HEK293 (cell line): Measurements from ENCODE around the gene ANK2.

ENCODE experiments used
- CTCF ChIA-PET: fragments of 350-600 bp; formaldehyde crosslinking; extraction: SDS; loops from one replicate; lab custom pipeline; 2021; ENCODE audit warnings: antibody characterized with exemption; lab: Yijun Ruan, JAX
- POLR2A ChIA-PET: fragments of 300-600 bp; formaldehyde crosslinking; extraction: SDS; loops from one replicate; lab custom pipeline; 2020; ENCODE audit warnings: antibody characterized with exemption, inconsistent platforms; lab: Yijun Ruan, JAX
- H3K27ac ChIP-seq: fragments of 200-500 bp; sonication (Bioruptor generic); 2 replicates; pipeline ENCODE4 v1.5.1; 2014; ENCODE audit warnings: low read depth, low read length, control low read depth, inconsistent platforms; ENCODE audit errors: extremely low read depth
- H3K36me3 ChIP-seq, 2 experiments: fragments of 200-500 bp in 1 of 2; sonication (Bioruptor generic) in 1 of 2; 1 replicate in 1 of 2; 2 replicates in 1 of 2; pipeline ENCODE4 v1.5.1; 2014 to 2017; ENCODE audit warnings: inconsistent platforms in 2 of 2, low read length in 2 of 2; ENCODE audit not compliant: control insufficient read depth in 2 of 2, insufficient read depth in 1 of 2
- H3K4me1 ChIP-seq: fragments of 200-500 bp; sonication (Bioruptor generic); 2 replicates; pipeline ENCODE4 v1.5.1; 2014; ENCODE audit warnings: mild to moderate bottlenecking, low read length, inconsistent platforms; ENCODE audit not compliant: control insufficient read depth, insufficient read depth
- H3K4me3 ChIP-seq: 2 replicates; pipeline ENCODE4 v1.5.1; 2011; ENCODE audit warnings: low read depth, mild to moderate bottlenecking, control low read depth, low read length, moderate library complexity
- H3K9me3 ChIP-seq: fragments of 200-500 bp; sonication (Bioruptor generic); 2 replicates; pipeline ENCODE4 v1.5.1; 2014; ENCODE audit warnings: low read depth, low read length, inconsistent platforms; ENCODE audit not compliant: control insufficient read depth, insufficient read depth
- BCL6B ChIP-seq: fragments of 450-650 bp; formaldehyde crosslinking; IDR thresholded peaks from 2 replicates; pipeline ENCODE4 v1.5.1; 2017; ENCODE audit warnings: missing biosample characterization, missing genetic modification characterization
- KLF1 ChIP-seq: fragments of 450-650 bp; formaldehyde crosslinking; IDR thresholded peaks from 2 replicates; pipeline ENCODE4 v1.5.1; 2016; ENCODE audit warnings: missing biosample characterization, missing genetic modification characterization
- KLF7 ChIP-seq: fragments of 450-650 bp; formaldehyde crosslinking; IDR thresholded peaks from 2 replicates; pipeline ENCODE4 v1.5.1; 2016; ENCODE audit warnings: missing biosample characterization, missing genetic modification characterization, borderline replicate concordance
- SP3 ChIP-seq: fragments of 450-650 bp; formaldehyde crosslinking; IDR thresholded peaks from 2 replicates; pipeline ENCODE4 v1.5.1; 2016; ENCODE audit warnings: missing biosample characterization, missing genetic modification characterization
- ZBTB44 ChIP-seq: fragments of 450-650 bp; IDR thresholded peaks from 2 replicates; pipeline ENCODE4 v1.5.1; 2018; ENCODE audit warnings: missing biosample characterization, mild to moderate bottlenecking, missing genetic modification characterization
- ZBTB49 ChIP-seq: fragments of 450-650 bp; formaldehyde crosslinking; IDR thresholded peaks from 2 replicates; pipeline ENCODE4 v1.5.1; 2016; ENCODE audit warnings: missing biosample characterization, missing genetic modification characterization, low read depth
- ZNF23 ChIP-seq: fragments of 450-650 bp; formaldehyde crosslinking; IDR thresholded peaks from 2 replicates; pipeline ENCODE4 v1.5.1; 2016; ENCODE audit warnings: missing biosample characterization, missing genetic modification characterization, borderline replicate concordance
- ZNF302 ChIP-seq: fragments of 450-650 bp; formaldehyde crosslinking; IDR thresholded peaks from 2 replicates; pipeline ENCODE4 v1.5.1; 2016; ENCODE audit warnings: missing biosample characterization, missing genetic modification characterization, low read depth
- ZNF341 ChIP-seq: fragments of 450-650 bp; formaldehyde crosslinking; IDR thresholded peaks from 2 replicates; pipeline ENCODE4; 2016; ENCODE audit warnings: low read depth, missing biosample characterization, missing genetic modification characterization
- ZNF488 ChIP-seq: fragments of 450-650 bp; formaldehyde crosslinking; IDR thresholded peaks from 2 replicates; pipeline ENCODE4 v1.5.1; 2016; ENCODE audit warnings: missing biosample characterization, missing genetic modification characterization
- ZNF518A ChIP-seq: fragments of 450-650 bp; formaldehyde crosslinking; conservative IDR thresholded peaks from 2 replicates; pipeline ENCODE4 v1.5.1; 2016; ENCODE audit warnings: low read depth, missing biosample characterization, missing genetic modification characterization
- ZNF529 ChIP-seq: fragments of 450-650 bp; formaldehyde crosslinking; IDR thresholded peaks from 2 replicates; pipeline ENCODE4 v1.5.1; 2017; ENCODE audit warnings: missing genetic modification characterization, missing biosample characterization; ENCODE audit not compliant: insufficient replicate concordance
- ZNF585B ChIP-seq: fragments of 450-650 bp; formaldehyde crosslinking; IDR thresholded peaks from 2 replicates; pipeline ENCODE4 v1.5.1; 2016; ENCODE audit warnings: missing biosample characterization, missing genetic modification characterization
- ZNF610 ChIP-seq: fragments of 450-650 bp; formaldehyde crosslinking; IDR thresholded peaks from 2 replicates; pipeline ENCODE4 v1.5.1; 2016; ENCODE audit warnings: missing biosample characterization, missing genetic modification characterization, borderline replicate concordance
- ZNF623 ChIP-seq: fragments of 450-650 bp; formaldehyde crosslinking; IDR thresholded peaks from 2 replicates; pipeline ENCODE4 v1.5.1; 2016; ENCODE audit warnings: missing biosample characterization, missing genetic modification characterization
- ZNF629 ChIP-seq: fragments of 450-650 bp; formaldehyde crosslinking; IDR thresholded peaks from 2 replicates; pipeline ENCODE4 v1.5.1; 2017; ENCODE audit warnings: missing biosample characterization, missing genetic modification characterization
- ZNF707 ChIP-seq: fragments of 450-650 bp; formaldehyde crosslinking; IDR thresholded peaks from 2 replicates; pipeline ENCODE4 v1.5.1; 2016; ENCODE audit warnings: missing biosample characterization, missing genetic modification characterization
- ZNF76 ChIP-seq: fragments of 450-650 bp; formaldehyde crosslinking; IDR thresholded peaks from 2 replicates; pipeline ENCODE4; 2016; ENCODE audit warnings: low read depth, missing biosample characterization, missing genetic modification characterization, borderline replicate concordance
- ZSCAN30 ChIP-seq: fragments of 450-650 bp; IDR thresholded peaks from 2 replicates; pipeline ENCODE4 v1.5.1; 2018; ENCODE audit warnings: missing biosample characterization, mild to moderate bottlenecking, missing genetic modification characterization, moderate library complexity
- ZSCAN4 ChIP-seq: fragments of 450-650 bp; formaldehyde crosslinking; IDR thresholded peaks from 2 replicates; pipeline ENCODE4 v1.5.1; 2017; ENCODE audit warnings: missing biosample characterization, missing genetic modification characterization

Gene ANK2

GRCh38 chr4:113317523-113317922 lies 268.1 kb downstream of the ANK2 start:
- H3K9me3 ChIP-seq, result no peaks in the 10 kb centered on the region
- no peaks in the 10 kb centered on the region for H3K4me1 ChIP-seq
- CTCF ChIA-PET, result no interaction called here
- no peaks in the 10 kb centered on the region for H3K36me3 ChIP-seq
- TF ChIP-seq SP3 (no peak), ZBTB49 (tag by site-specific recombination) (no peak), ZNF585B (tag by site-specific recombination) (peak; percentile 57), ZNF529 (no peak), ZBTB44 (tag by site-specific recombination) (no peak), ZSCAN4 (tag by site-specific recombination) (no peak), ZNF518A (tag by site-specific recombination) (no peak), ZNF488 (tag by site-specific recombination) (no peak), KLF7 (no peak)
- TF ChIP-seq, all 188 proteins: peak for 1
- POLR2A ChIA-PET, result no interaction called here
- Histone ChIP-seq H3K4me3 (no peak overlapping the region), H3K27ac (no peak overlapping the region)

GRCh38 chr4:113322736-113323135 lies 273.3 kb downstream of the ANK2 start:
- H3K4me1 ChIP-seq, result no peaks in the 10 kb centered on the region
- H3K36me3 ChIP-seq, result no peaks in the 10 kb centered on the region
- no peak overlapping the region for H3K27ac ChIP-seq
- no peaks in the 10 kb centered on the region for H3K9me3 ChIP-seq
- H3K4me3 ChIP-seq, result no peak overlapping the region
- ChIA-PET CTCF (no interaction called here), POLR2A (no interaction called here)
- TF ChIP-seq ZNF341 (tag by site-specific recombination) (no peak), ZNF623 (tag by site-specific recombination) (no peak), ZNF76 (tag by site-specific recombination) (no peak), ZNF629 (tag by site-specific recombination) (no peak), ZNF302 (tag by site-specific recombination) (no peak), ZNF23 (tag by site-specific recombination) (no peak), ZNF610 (no peak), ZNF707 (tag by site-specific recombination) (no peak), ZBTB49 (tag by site-specific recombination) (no peak), KLF1 (tag by site-specific recombination) (no peak), ZSCAN30 (tag by site-specific recombination) (no peak), BCL6B (tag by site-specific recombination) (no peak)
